Activated CD4-positive, alpha-beta T cell treated with anti-CD3 and anti-CD28 coated beads for 4 hours (primary cell): ENCODE measurements around the gene TAS2R40.
"Not testable (repeated sequence)": the region's sequence is repeated elsewhere in the genome, so short reads cannot be mapped to it uniquely, and the experiment has no call there.

Experiments
- DNase-seq, 2 donors: peaks; one replicate each; pipeline ENCODE4 v3.0.0-alpha.2; 2020

Gene TAS2R40

DNA sequence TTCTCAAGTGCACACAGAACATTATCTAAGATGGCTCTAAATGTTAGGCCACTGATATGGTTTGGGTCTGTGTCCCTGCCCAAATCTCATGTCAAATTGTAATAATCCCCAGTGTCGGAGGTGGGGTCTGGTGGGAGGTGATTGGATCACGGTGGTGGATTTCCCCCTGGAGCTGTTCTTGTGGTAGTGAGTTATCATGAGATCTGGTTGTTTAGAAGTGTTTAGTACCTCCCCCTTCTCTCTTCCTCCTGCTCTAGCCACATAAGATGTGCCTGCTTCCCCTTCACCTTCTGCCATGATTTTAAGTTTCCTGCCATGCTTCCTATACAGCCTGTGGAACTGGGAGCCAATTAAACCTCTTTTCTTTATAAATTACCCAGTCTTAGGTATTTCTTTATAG, 30.2 kb downstream of the TAS2R40 start:
- DNase-seq: no peak

- no peak for DNase-seq
These were observed 33.7 kb downstream of the TAS2R40 start for GRCh38 chr7:143255564-143255963.

- no peak for DNase-seq
These were observed 34.5 kb downstream of the TAS2R40 start for GRCh38 chr7:143256325-143256724.

DNA sequence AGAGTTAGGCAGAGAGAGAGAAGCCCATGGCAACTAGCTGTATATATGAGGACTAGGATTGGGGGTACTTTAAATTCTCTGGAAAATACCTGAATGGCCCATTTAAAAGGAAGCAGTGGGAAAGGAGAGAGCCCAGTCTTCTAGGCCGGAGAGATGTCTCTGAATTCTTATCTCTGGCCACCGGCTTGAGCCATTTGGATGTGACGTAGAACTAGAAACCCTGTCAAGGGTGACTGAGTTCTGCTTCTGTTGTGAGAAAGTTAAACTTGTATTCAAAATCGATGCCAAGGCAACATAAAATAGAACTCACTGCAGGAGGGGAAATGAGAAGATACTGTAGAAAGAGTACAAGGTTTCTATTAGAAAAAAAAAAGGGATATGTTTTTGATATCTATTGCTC, 35.1 kb downstream of the TAS2R40 start:
- no peak for DNase-seq

DNA sequence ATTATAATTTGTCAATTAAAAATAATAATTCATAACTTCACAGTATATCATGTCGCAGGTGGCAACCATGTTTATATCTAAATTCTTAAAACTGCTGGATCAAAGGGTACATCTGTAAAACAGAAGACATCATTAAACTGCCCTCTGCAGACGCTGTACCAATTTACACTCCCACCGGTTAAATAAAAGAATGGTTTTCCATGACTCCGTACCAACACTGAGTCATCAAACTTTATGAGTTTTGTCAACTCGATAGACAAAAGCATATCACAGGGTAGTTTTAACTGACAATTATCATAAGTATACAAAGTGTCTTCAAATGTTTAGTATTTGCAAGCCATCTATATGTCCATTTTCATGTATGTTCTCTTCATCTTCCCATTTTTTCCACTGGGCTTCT, 35.7 kb downstream of the TAS2R40 start:
- no peak for DNase-seq

DNA sequence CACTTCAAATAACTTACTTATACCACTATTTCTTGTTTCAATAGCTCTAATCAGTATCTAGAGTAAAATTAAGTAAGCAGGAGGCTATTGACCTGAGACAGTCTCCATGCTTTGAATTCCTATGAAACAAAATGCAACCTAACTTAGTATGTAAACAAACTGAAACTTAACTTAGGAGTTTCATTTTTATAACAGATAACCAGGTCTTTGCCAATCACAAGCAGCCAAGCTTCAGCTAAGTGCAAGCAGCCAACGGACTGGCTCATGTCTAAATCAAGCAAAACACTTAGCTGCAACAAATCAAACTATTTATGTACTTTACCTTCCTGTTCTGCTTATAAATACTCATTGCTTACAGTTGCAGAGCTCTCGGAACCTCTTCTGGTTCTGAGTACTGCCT, 37.0 kb downstream of the TAS2R40 start:
- no peak for DNase-seq

GRCh38 chr7:143259765-143260164, 37.9 kb downstream of the TAS2R40 start:
- DNase-seq: no peak

- no peak for DNase-seq
These were observed 40.1 kb downstream of the TAS2R40 start for GRCh38 chr7:143261901-143262300.

DNA sequence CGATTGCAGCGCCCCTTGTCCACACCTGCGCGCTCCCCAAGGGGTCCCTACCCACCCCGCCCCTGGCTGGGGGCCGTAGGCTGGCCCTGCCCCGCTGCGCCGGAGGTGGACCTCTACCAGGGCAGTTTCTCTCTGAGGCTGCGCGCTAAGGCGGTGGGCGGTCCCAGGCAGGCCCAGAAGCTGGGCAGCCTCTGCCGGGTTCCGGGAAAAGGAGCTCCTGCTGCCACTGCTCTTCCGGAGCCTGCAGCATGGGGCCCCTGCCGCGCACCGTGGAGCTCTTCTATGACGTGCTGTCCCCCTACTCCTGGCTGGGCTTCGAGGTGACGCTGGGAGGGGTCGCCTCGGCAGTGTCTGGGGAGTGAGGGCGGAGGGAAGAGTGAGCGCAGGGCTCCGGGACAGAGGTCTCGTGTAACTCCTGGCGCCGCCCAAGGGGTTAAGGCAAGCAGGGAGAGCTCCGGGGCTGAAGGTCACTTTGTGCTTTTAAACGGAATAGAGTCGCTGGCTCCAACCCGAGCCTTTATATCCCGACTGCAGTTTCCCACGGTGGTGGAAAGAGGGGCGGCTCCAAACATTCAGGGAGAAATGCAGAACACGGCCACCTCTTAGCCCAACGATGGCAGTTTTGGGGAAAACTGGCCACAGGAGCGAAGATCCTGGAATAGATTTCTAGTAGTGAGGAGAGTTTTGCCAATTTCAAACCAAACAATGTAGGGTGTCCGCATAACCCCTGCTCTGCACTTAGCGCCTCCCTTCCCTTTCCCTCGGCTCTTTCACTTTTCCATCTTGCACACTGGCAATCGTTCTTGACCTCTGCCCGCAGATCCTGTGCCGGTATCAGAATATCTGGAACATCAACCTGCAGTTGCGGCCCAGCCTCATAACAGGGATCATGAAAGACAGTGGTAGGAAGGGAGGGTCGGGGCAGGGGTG, 41.7 kb downstream of the TAS2R40 start, which contains the start of gene GSTK1:
Gene GSTK1 (plus strand): TSS at position 176 of the 930 bp plus-strand sequence. CDS start 73 bp downstream, at position 249.
- DNase-seq: peak; percentile 73 to 81

GRCh38 chr7:143264196-143264568, 42.3 kb downstream of the TAS2R40 start:
- DNase-seq: not testable (repeated sequence)

GRCh38 chr7:143265017-143265693, 43.3 kb downstream of the TAS2R40 start:
- no peak for DNase-seq

DNA sequence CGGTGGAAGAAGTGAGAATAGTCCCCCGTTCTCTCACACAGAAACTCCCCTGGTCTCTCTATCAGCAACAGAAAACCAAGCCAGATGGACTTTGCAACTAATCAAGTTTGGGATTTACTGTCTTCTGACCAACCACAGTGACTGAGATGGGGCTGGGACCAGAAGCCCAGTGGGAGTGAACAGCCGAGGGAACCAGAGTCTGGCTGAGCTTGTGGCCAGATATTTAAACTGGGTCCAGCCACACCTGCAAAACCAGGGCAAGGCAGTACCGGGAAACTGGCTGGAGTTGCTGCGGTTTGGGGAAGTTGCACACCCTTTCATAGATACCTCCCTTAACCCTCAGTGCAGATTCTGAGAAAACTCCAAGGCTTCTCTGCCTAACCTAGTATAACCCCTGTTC, 47.4 kb downstream of the TAS2R40 start:
- no peak for DNase-seq

DNA sequence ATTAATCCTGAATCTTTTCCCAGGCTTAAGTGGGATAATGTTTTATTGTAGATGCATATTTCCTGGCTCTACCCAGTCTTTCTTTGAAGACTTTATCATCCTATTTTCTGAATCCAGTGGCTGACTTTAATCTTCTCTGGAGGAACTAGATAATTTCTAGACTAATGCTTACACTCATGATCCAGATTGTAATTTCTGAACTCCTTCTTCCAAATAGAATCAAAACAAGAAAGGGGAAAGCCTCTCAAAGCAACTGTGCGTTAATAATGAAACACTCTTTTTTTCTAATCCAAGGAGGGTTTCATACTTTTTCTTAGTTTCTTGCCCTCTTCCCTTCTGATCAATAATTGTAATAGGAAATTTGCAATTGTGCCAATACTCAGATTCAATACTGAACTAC, 49.4 kb downstream of the TAS2R40 start:
- no peak for DNase-seq
